Endothelial cell of umbilical vein (primary cell): Measurements from ENCODE around the gene RPL12.

Experiments
- JUN ChIP-seq: IDR thresholded peaks from 2 replicates; pipeline ENCODE4 v1.6.1; 2011; ENCODE audit warnings: borderline replicate concordance, low read depth; ENCODE audit not compliant: insufficient read length, insufficient read depth
- POLR2A ChIP-seq: IDR thresholded peaks from 2 replicates; pipeline ENCODE4 v1.6.1; 2012; ENCODE audit warnings: low read depth, mild to moderate bottlenecking, control low read depth, low read length

DNA sequence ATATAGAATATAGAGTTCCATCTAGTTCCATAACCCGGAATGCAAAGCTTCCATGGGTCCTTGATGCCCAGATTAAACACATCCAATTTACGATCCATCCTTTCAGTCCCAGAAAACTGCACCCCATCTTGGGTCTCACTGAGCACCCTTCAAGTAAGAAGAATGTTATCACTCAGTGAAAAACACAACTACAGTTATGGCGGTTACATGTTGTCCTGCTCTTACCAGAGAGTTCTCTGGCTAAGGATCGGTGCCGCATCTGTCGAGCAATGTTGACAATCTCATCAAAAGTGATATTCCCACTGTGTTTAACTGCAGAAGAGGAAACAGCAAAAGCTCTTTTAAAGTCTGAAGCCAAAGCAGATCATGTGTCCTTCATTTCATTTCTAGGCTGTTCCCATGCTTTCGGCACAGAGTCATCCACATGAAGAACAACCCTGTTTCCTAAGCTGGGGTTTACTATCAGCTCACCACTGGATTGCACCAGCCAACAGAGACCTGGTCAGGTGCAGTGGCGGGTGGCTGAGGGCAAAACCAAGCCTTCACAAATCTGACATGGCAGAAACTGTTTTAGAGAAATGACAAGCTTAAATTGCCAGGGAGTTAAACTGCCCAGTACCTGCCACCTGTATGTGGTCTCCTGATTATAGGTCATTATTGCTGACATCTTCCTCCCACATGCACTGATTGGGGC, 2.9 kb downstream of the RPL12 start:
- peak; percentile 51 for TF ChIP-seq POLR2A
- no peak for TF ChIP-seq JUN
